ENCODE data around the gene SOCS7.

SOCS7 gene

DNA sequence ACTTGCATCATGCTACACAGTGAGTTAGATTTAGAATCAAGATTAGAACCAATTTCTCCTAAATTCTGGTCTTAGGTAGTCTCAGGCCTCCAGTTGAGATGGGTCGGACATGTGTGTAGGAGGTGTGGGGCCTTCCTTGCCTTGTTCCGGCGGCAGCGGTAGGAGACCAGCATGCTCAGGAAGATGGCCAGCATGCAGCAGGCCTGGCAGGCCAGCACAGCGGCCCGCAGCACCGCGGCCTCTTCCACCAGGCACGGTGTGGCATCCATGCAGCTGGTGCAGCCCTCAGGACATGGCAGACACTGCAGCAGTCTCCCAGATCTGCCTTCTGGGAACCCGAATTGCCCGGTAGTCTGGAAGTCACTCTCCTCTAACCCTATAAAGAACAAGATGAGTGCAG is 14.8 kb upstream of the SOCS7 start:
- no peak overlapping the region for H3K4me3 ChIP-seq (ENCODE audit: low read depth, low read length)
- no peak for DNase-seq (ENCODE audit: low read depth)
- TF ChIP-seq, protein P1, sequence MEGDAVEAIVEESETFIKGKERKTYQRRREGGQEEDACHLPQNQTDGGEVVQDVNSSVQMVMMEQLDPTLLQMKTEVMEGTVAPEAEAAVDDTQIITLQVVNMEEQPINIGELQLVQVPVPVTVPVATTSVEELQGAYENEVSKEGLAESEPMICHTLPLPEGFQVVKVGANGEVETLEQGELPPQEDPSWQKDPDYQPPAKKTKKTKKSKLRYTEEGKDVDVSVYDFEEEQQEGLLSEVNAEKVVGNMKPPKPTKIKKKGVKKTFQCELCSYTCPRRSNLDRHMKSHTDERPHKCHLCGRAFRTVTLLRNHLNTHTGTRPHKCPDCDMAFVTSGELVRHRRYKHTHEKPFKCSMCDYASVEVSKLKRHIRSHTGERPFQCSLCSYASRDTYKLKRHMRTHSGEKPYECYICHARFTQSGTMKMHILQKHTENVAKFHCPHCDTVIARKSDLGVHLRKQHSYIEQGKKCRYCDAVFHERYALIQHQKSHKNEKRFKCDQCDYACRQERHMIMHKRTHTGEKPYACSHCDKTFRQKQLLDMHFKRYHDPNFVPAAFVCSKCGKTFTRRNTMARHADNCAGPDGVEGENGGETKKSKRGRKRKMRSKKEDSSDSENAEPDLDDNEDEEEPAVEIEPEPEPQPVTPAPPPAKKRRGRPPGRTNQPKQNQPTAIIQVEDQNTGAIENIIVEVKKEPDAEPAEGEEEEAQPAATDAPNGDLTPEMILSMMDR (IDR thresholded peaks at IDR 0.05; ENCODE audit: low read depth, low read length, missing control alignments) = no peak

DNA sequence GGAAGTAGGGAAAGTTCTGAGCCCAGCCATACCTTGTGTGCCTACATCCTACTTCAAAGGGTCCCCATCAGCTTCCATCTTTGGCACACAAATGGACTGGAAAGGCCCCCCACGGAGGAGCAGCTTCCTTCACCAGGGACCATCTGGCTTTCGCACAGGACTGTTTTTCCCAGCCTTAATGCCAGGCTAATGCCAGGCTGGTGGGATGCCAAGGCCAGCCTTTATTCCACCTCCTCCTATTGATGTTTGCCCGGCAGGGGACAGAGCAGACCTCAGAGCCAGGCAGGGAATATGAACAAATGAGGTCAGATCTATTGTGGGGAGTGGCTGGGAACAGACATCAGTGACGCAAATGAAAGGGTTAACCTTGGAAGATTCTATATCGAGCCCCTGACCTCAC is 13.6 kb upstream of the SOCS7 start:
- no peak overlapping the region for H3K4me3 ChIP-seq (ENCODE audit: low read depth, low read length)

DNA sequence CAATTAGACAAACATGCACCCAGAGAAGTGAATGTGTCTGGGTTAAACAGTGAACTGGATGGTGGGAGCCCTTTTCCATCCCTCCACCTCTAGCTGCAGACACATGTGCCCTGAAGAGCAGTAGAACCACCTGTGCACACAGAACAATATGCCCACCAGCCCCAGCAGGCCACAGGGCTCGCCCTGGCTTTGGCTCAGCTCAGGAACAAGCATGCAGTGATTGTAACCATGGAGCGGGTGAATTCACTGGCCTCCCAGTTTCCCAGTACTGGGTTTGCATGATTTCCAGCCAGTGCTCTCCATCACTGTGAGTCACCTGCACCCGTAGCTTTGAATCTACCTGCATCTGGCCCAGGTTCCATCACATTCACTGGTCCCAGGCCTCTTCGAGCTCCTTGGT is 13.1 kb upstream of the SOCS7 start:
- TF ChIP-seq, protein P1 (IDR thresholded peaks at IDR 0.05; ENCODE audit: low read depth, low read length, missing control alignments) = no peak
- no peak overlapping the region for H3K4me3 ChIP-seq (ENCODE audit: low read depth, low read length)
- DNase-seq (ENCODE audit: low read depth) = no peak

More for the DNA sequence above, 13.6 kb upstream of the SOCS7 start:
- TF ChIP-seq, protein P1 (IDR thresholded peaks at IDR 0.05; ENCODE audit: low read depth, low read length, missing control alignments) = no peak
- no peak for DNase-seq (ENCODE audit: low read depth)

DNA sequence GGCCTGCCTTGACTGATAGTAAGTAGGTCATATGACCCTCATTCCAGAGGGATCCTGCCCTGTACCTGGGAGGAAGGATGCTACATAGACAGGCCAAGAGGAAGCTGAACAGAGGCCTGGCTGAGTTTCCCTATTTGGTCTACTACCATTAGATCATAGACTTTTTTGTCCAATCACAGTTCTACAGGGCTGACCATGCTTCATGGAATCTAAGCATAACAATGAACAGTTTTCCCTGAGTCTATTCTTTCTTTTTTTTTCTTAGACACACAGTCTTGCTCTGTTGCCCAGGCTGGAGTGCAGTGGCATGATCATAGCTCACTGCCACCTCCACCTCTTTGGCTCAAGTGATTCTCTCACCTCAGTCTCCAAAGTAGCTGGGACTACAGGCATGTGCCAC is 11.8 kb upstream of the SOCS7 start:
- no peak overlapping the region for H3K4me3 ChIP-seq (ENCODE audit: low read depth, low read length)
- no peak for DNase-seq (ENCODE audit: low read depth)
- TF ChIP-seq, protein P1 (IDR thresholded peaks at IDR 0.05; ENCODE audit: low read depth, low read length, missing control alignments) = no peak

DNA sequence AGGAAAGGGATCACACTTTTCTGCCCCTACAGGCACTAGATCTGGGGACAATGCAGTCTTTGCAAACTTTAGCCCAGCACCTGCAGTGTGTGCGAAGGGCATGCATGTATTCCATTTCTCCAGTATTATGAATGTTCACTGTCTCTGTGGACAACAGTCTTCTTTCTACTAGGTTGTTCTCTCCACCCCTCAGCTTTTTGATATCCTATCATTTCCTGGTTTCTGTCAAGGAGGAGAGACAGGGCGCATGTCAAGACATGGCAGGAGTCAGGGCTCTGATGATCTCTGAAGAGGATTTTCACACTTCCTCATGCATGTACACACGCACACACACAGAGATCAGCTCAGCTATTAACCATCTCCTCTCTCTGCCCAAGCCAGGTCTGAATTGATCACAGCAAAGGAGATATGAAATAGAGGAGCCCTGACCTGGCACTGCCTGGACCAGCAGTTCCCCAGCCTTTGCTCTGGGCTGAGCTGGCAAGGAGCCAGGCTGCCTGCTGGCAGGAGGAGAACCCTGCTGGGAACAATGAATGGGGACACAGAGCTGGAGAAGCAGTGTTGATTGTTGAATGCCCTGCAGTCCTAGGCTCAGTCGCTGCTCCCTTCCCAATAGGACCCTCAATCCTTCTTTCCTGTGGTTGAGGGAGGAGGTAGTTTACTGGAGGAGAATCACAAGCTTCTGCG is 10.5 kb upstream of the SOCS7 start:
- TF ChIP-seq, protein P1 (IDR thresholded peaks at IDR 0.05; ENCODE audit: low read depth, low read length, missing control alignments) = no peak
- DNase-seq (ENCODE audit: low read depth) = no peak
- no peak overlapping the region for H3K4me3 ChIP-seq (ENCODE audit: low read depth, low read length)

DNA sequence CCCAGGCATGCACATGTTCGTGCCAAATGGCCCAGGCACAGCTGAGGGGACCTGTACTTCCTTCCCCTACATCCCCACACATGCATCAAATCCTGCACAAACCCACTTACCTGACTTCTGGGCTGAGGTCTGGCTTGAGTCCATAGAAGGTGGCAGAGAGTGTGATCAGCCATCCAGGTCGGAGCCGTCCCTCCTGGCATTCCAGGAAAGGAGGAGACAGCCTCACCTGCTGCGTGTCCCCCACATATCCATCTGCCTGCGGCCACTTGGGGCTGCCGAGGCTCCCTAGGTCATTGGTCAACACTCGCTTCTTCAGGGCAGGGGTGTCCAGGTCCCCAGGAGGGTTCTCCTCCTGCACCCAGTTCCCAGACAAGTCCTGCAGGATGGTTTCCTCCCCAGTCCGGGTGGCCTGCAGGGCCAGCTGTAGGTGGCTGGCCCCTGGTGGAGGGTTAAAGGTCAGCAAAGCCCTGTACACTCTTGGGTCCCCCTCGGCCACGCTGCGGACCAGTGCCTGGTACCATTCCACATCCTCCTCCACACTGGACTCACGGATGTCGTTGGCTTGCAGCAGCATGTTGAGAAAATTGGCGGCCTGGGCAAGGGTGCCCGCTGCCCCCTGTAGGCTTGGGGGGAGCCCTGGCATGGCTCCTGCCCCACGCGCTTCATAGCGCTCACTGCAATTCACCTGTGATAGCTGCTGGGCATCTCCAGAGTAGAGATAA is 8.6 kb upstream of the SOCS7 start:
- TF ChIP-seq, protein P1 (IDR thresholded peaks at IDR 0.05; ENCODE audit: low read depth, low read length, missing control alignments) = no peak
- no peak for DNase-seq (ENCODE audit: low read depth)
- H3K4me3 ChIP-seq (ENCODE audit: low read depth, low read length) = no peak overlapping the region
